ENCODE data around the gene ACLY.
A peak's percentile ranks its signal among the peaks of the same experiment; 100 is the strongest.
"Not testable (repeated sequence)": the region's sequence is repeated elsewhere in the genome, so short reads cannot be mapped to it uniquely, and the experiment has no call there.

ACLY gene

DNA sequence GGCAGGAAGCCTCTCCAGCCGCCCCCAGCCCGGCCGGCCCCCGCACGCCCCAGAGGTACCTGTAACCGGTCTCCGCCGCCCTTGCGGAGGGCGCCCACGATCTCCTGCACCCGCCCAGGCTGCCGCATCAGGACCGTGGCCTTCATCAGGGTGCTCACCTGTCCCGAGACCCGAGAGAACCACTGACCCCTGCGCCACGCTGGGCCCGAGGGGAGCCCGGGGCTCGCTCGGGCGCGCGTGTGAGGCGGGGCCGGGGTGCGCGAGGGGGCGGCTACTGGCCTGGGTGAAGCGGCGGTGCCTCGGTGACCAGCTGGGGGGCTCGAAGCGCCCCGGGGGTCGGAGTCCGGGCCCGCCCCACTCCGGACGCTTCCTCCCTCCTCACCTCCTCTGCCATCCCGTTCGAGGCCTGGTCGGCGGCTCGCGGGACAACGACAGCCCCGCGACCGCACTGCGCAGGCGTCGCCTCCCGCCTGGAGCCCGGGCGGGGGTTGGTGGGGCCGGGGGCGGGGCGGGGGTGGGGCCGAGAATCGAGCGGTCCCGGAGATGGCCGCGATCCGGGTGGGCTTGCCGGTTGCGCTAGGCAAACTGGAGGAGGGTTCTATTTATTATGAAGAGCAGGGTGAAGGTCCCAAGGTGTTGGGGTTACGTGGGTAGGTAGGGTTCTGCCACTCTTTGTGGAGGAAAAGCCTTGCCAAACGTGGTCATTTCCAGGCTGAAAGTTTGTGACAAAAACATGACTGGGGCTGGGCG is 82.8 kb downstream of the ACLY start, which contains the start of gene NT5C3B:
Gene NT5C3B, minus strand, starts transcription at position 433 of the 750 bp plus-strand sequence. Its CDS starts 39 bp downstream, at position 394.
- DNase-seq (ENCODE audit: low read depth in 2 of 2, low spot score in 1 of 2), result peak; percentile 6 to 24

DNA sequence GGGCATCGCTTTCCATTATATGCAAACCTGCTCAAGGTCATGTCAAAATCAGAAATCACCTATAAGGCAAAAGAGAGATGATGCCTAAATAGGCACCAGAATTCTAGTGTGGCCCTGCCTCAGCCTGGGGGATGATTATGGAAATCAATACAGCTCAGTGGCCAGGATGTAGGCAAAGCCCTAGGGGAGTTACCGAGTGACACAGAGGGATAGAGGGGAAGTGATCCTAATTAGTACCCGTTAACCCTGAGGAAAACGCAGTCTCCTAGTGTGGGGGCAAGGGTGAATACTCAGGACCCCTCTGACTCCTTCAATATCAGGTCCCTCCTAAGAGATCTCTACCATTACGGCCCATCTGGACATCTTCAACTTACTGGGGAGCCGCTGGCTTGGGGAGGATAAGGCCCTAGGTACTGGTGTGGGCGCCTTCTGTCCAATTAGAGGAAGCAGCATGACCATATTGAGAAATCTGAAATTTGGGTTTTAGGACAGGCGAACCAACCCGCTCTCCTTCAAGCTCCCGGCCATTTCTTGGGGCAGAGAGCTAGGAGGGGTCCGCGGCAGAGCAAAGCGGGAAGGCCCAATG is 83.4 kb downstream of the ACLY start:
- no peak for DNase-seq (ENCODE audit: low read depth in 2 of 2, low spot score in 1 of 2)

DNA sequence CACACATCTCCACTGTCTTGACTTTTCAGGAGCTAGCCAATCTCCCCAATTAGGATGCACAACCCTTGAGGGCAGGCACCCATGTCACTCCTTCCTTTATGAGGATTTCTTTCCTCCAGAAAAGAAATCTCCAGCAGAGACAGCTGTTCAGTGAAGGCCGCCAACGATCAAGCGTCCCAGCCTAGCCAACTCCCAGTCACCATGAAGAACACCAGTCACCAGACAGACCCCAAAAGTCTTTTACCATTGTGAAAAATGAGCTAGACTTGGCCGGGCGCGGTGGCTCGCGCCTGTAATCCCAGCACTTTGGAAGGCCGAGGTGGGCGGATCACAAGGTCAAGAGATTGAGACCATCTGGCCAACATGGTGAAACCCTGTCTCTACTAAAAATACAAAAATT is 88.8 kb downstream of the ACLY start:
- not testable (repeated sequence) for DNase-seq (ENCODE audit: low read depth in 2 of 2, low spot score in 1 of 2)

DNA sequence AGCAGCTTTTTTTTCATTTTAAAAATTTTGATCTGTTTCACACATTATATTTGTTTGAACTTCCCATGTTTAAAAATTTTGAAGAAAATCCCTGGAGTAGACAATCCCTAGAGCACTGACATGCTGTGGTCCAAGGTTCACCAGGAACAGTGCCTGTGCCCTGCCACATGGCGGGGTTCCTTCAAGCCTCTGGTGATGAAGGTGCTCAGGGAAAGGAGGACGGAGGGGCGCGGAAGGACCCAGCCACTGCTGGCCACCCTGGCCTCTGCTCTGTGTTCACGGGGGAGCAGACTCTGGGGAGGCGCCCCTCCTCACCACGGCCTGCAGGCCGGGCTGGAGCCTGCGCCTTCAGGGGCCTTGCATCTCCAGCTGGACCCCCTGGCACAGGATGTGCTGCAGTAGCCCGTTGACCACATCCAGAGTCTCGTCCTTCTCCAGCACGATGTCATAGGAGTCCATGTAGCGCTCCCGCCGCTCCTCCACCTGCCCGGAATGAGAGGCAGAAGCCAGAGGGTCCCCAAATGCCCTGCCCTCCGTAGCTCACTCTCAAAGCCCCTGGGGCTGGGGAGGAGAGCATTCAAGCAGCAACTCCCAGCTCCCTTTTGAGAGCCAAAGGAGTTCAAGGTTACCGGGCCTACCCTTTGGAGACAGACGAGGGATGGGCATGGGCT is 93.4 kb downstream of the ACLY start:
- no peak for DNase-seq (ENCODE audit: low read depth in 2 of 2, low spot score in 1 of 2)

DNA sequence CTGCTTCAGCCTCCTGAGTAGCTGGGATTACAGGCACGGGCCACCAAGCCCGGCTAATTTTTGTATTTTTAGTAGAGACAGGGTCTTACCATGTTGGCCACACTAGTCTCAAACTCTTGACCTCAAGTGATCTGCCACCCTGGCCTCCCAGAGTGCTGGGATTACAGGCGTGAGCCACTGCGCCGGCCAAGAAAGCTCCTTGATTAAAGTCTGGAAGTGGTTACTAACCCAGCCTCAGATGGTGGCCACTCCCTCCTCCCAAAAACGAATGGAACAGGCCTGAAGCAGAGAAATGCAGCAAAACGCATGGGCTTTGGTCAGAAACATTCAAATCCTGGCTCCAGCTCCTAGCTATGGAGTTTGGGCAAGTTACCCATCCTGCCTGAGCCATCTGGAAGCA is 94.7 kb downstream of the ACLY start:
- no peak for DNase-seq (ENCODE audit: low read depth in 2 of 2, low spot score in 1 of 2)

DNA sequence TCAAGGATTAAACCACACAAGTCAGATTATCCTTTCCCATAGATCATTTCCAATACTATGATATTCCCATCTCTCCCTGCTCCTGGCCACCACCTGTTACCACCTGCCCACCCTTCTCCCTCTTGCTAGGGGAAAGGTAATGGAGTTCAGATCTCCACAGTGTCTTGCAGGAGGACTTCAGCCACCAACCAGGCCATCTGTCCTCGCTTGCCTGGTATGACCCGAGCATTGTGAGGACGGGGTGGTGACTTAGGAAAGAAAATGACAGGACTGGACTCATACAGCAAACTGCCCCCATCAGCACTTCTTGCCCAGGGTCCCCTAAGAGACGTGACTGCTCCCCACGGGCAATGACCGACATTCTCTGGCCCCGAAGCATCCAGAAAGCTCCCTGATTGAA is 95.2 kb downstream of the ACLY start:
- no peak for DNase-seq (ENCODE audit: low read depth in 2 of 2, low spot score in 1 of 2)

DNA sequence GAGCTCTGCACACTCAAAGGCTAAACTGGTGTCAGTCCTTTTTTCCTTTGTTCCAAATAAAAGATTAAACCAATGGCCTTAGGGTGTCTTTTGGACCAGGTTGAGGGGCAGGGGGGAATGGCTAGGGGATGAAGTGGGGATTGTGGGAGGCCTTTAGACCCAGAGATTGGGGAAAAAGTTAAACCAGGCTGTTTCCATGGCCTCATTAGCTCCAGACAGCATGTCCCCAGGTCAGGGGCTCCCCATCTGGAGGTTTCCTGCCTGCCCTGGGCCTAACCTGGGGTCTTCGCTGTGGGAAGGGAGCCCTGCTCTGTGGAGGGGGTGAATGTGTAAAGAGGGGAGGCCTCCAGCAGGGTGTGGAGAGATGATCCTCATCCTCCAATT is 95.6 kb downstream of the ACLY start:
- DNase-seq (ENCODE audit: low read depth in 2 of 2, low spot score in 1 of 2), result no peak

DNA sequence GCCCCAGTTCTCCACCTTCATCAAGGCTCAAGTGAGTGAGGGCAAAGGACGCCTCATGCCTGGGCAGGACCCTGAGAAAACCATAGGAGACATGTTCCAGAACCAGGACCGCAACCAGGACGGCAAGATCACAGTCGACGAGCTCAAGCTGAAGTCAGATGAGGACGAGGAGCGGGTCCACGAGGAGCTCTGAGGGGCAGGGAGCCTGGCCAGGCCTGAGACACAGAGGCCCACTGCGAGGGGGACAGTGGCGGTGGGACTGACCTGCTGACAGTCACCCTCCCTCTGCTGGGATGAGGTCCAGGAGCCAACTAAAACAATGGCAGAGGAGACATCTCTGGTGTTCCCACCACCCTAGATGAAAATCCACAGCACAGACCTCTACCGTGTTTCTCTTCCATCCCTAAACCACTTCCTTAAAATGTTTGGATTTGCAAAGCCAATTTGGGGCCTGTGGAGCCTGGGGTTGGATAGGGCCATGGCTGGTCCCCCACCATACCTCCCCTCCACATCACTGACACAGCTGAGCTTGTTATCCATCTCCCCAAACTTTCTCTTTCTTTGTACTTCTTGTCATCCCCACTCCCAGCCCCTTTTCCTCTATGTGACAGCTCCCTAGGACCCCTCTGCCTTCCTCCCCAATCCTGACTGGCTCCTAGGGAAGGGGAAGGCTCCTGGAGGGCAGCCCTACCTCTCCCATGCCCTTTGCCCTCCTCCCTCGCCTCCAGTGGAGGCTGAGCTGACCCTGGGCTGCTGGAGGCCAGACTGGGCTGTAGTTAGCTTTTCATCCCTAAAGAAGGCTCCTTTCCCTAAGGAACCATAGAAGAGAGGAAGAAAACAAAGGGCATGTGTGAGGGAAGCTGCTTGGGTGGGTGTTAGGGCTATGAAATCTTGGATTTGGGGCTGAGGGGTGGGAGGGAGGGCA is 96.3 kb downstream of the ACLY start:
- DNase-seq (ENCODE audit: low read depth in 2 of 2, low spot score in 1 of 2), result no peak

DNA sequence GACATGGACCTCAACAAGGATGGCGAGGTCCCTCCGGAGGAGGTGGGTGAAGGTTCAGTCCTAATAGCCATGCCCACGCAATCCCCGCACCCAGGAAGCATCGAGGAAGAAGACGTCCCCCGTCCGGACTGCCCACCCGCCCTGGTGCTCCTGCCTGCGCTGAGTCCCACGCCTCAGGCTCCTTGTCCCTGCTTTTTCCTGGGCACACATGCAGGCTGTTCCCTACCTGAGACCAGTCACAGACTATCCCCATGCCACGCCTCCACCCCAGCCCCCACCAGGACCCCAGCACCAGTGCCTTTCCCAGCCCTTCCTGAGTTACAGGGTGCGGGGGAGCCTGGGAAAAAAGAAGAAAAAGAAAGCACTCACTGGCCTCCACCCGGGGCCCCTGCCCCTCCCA is 97.0 kb downstream of the ACLY start:
- no peak for DNase-seq (ENCODE audit: low read depth in 2 of 2, low spot score in 1 of 2)

DNA sequence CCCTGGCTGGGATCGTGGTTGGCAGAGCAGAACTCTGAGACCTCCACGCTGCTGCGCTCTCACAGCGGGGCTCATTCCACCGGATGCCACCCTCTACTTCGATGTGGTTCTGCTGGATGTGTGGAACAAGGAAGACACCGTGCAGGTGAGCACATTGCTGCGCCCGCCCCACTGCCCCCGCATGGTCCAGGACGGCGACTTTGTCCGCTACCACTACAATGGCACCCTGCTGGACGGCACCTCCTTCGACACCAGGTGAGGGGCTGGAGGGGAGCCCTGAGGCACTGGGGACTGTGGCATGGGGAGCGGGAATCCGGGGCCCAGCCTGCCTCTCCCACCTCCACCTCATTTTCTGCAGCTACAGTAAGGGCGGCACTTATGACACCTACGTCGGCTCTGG is 100.7 kb downstream of the ACLY start:
- DNase-seq (ENCODE audit: low read depth in 2 of 2, low spot score in 1 of 2), result no peak

Measured in stimulated activated CD8-positive, alpha-beta memory T cell treated with anti-CD3 and anti-CD28 coated beads, Interleukin-4, amount 100 ng/mL, for 4 hours (primary cell).